CD1c-positive myeloid dendritic cell (primary cell): ENCODE measurements around the gene KCTD1.

Source experiments
- DNase-seq: peaks from one replicate; pipeline ENCODE4 v3.0.0-alpha.2; 2016; ENCODE audit errors: extremely low spot score

The KCTD1 gene

GRCh38 chr18:26480897-26481795 is 67.2 kb downstream of the KCTD1 start:
- DNase-seq = no peak

- no peak for DNase-seq
Measured at GRCh38 chr18:26479681-26480079, 68.7 kb downstream of the KCTD1 start.

- DNase-seq = no peak
Measured at GRCh38 chr18:26479065-26479680, 69.2 kb downstream of the KCTD1 start.

- no peak for DNase-seq
Measured at GRCh38 chr18:26477828-26478466, 70.4 kb downstream of the KCTD1 start.

GRCh38 chr18:26476697-26477096 is 71.7 kb downstream of the KCTD1 start:
- DNase-seq = no peak

- DNase-seq = no peak
Measured at GRCh38 chr18:26474542-26474941, 73.8 kb downstream of the KCTD1 start.

- no peak for DNase-seq
Measured at GRCh38 chr18:26473672-26474071, 74.7 kb downstream of the KCTD1 start.

GRCh38 chr18:26471826-26472225 is 76.5 kb downstream of the KCTD1 start:
- no peak for DNase-seq

GRCh38 chr18:26471027-26471426 is 77.3 kb downstream of the KCTD1 start:
- no peak for DNase-seq

GRCh38 chr18:26470011-26470637 is 78.2 kb downstream of the KCTD1 start:
- no peak for DNase-seq

GRCh38 chr18:26468931-26469340 is 79.4 kb downstream of the KCTD1 start:
- no peak for DNase-seq

- no peak for DNase-seq
Measured at GRCh38 chr18:26466026-26466425, 82.3 kb downstream of the KCTD1 start.

GRCh38 chr18:26465431-26465830 is 82.9 kb downstream of the KCTD1 start:
- no peak for DNase-seq

GRCh38 chr18:26464128-26465011 is 84.0 kb downstream of the KCTD1 start:
- no peak for DNase-seq

GRCh38 chr18:26462355-26462754 is 86.0 kb downstream of the KCTD1 start:
- no peak for DNase-seq

- no peak for DNase-seq
Measured at GRCh38 chr18:26461405-26461804, 86.9 kb downstream of the KCTD1 start.

GRCh38 chr18:26460449-26461091 is 87.8 kb downstream of the KCTD1 start:
- no peak for DNase-seq

- DNase-seq = no peak
Measured at GRCh38 chr18:26459884-26460283, 88.5 kb downstream of the KCTD1 start.

- DNase-seq = no peak
Measured at GRCh38 chr18:26459340-26459739, 89.0 kb downstream of the KCTD1 start.

- peak; percentile 67 for DNase-seq
Measured at GRCh38 chr18:26458526-26459232, 89.7 kb downstream of the KCTD1 start.
